T-helper 1 cell (primary cell): Measurements from ENCODE around the gene MCF2L2.
"Not testable (repeated sequence)": the region's sequence is repeated elsewhere in the genome, so short reads cannot be mapped to it uniquely, and the experiment has no call there.

Source experiments
- DNase-seq, 5 donors: peaks; one replicate each; pipeline ENCODE4 v3.0.0-alpha.2; 2012 to 2020
- total RNA-seq, 4 donors: gene quantifications; one replicate each; lab custom pipeline; 2026; lab: John Stamatoyannopoulos, UW

MCF2L2 gene
- total RNA-seq: 11.3 to 23.8 (median 21.6) reads per million in 4 donors

GRCh38 chr3:183428447-183429211, at the start of gene MCF2L2:
Gene MCF2L2 (minus strand): TSS chr3:183428619. CDS start chr3:183427977, 642 bp downstream.
- peak; percentile 52 to 82 (median 57) for DNase-seq

GRCh38 chr3:183477801-183478456, 49.5 kb upstream of the MCF2L2 start:
- no peak for DNase-seq

GRCh38 chr3:183475764-183476162, 47.3 kb upstream of the MCF2L2 start:
- DNase-seq: not testable (repeated sequence)

- no peak for DNase-seq
Measured at GRCh38 chr3:183475016-183475763, 46.8 kb upstream of the MCF2L2 start.

GRCh38 chr3:183473969-183474368, 45.5 kb upstream of the MCF2L2 start:
- no peak for DNase-seq

- DNase-seq: no peak
Measured at GRCh38 chr3:183472155-183472554, 43.7 kb upstream of the MCF2L2 start.

GRCh38 chr3:183468424-183468823, 40.0 kb upstream of the MCF2L2 start:
- peak in 1 of 5 donors; percentile 18 for DNase-seq

- DNase-seq: no peak
Measured at GRCh38 chr3:183466575-183466974, 38.2 kb upstream of the MCF2L2 start.

GRCh38 chr3:183465710-183466109, 37.3 kb upstream of the MCF2L2 start:
- not testable (repeated sequence) for DNase-seq

- DNase-seq: no peak
Measured at GRCh38 chr3:183464480-183464879, 36.1 kb upstream of the MCF2L2 start.

GRCh38 chr3:183460081-183461055, 31.9 kb upstream of the MCF2L2 start:
- DNase-seq: no peak

- DNase-seq: no peak
Measured at GRCh38 chr3:183455089-183455488, 26.7 kb upstream of the MCF2L2 start.

GRCh38 chr3:183454064-183454463, 25.6 kb upstream of the MCF2L2 start:
- no peak for DNase-seq

- no peak for DNase-seq
Measured at GRCh38 chr3:183449791-183450190, 21.4 kb upstream of the MCF2L2 start.

GRCh38 chr3:183449391-183449790, 21.0 kb upstream of the MCF2L2 start:
- no peak for DNase-seq

- DNase-seq: no peak
Measured at GRCh38 chr3:183448369-183449128, 20.1 kb upstream of the MCF2L2 start.

GRCh38 chr3:183447206-183448001, 19.0 kb upstream of the MCF2L2 start:
- peak; percentile 16 to 85 (median 35) for DNase-seq

GRCh38 chr3:183446838-183447205, 18.4 kb upstream of the MCF2L2 start:
- DNase-seq: no peak

GRCh38 chr3:183444748-183445147, 16.3 kb upstream of the MCF2L2 start:
- no peak for DNase-seq
